Neural cell (in vitro differentiated cells): ENCODE measurements around the gene UGGT1. TPM values are rescaled to one million over a fixed set of nuclear protein-coding genes. Genes with fewer than 3 reads are reported as not detected.

ENCODE experiments used
- H2AFZ ChIP-seq: fragments of 200-600, 300-800 bp; sonication (generic), shearing (Covaris generic); 2 replicates; pipeline ENCODE4 v1.6.0; 2014; ENCODE audit warnings: low read depth, mild to moderate bottlenecking, antibody characterized with exemption, low read length, moderate library complexity
- H3F3A ChIP-seq: fragments of 200-600 bp; shearing (Covaris generic); 2 replicates; pipeline ENCODE4 v1.6.1; 2016; ENCODE audit warnings: mild to moderate bottlenecking, moderate library complexity, mixed read lengths, antibody characterized with exemption, low read length; ENCODE audit not compliant: insufficient read depth, poor library complexity, severe bottlenecking
- H3K27ac ChIP-seq: fragments of 200-600, 300-800 bp; sonication (generic), shearing (Covaris generic); 2 replicates; pipeline ENCODE4 v1.5.1; 2014; ENCODE audit warnings: mild to moderate bottlenecking, low read length, moderate library complexity
- H3K27me3 ChIP-seq: fragments of 300-800, 200-600 bp; sonication (generic), shearing (Covaris generic); 2 replicates; pipeline ENCODE4 v1.6.0; 2014; ENCODE audit warnings: mild to moderate bottlenecking, low read depth, low read length, moderate library complexity; ENCODE audit not compliant: insufficient read depth
- H3K36me3 ChIP-seq: fragments of 300-800, 200-600 bp; sonication (generic), shearing (Covaris generic); 2 replicates; pipeline ENCODE4 v1.5.1; 2014; ENCODE audit warnings: mild to moderate bottlenecking, antibody characterized with exemption, low read length, moderate library complexity; ENCODE audit not compliant: insufficient read depth
- H3K4me2 ChIP-seq: fragments of 300-800, 200-600 bp; sonication (generic), shearing (Covaris generic); 2 replicates; pipeline ENCODE4 v1.6.0; 2014; ENCODE audit warnings: mild to moderate bottlenecking, low read length
- H3K4me3 ChIP-seq: fragments of 300-800, 200-600 bp; sonication (generic), shearing (Covaris generic); 2 replicates; pipeline ENCODE4 v1.5.1; 2014; ENCODE audit warnings: mild to moderate bottlenecking, low read length, moderate library complexity
- H3K79me2 ChIP-seq: fragments of 200-600 bp; shearing (Covaris generic); replicated peaks from 2 replicates; pipeline ENCODE4 v1.6.0; 2014; ENCODE audit warnings: mild to moderate bottlenecking, low read length, moderate library complexity; ENCODE audit not compliant: insufficient read depth
- H3K9ac ChIP-seq: fragments of 300-800, 200-600 bp; sonication (generic), shearing (Covaris generic); 2 replicates; pipeline ENCODE4 v1.6.1; 2016; ENCODE audit warnings: mild to moderate bottlenecking, low read length, mixed read lengths
- H3K9me2 ChIP-seq: fragments of 200-600 bp; shearing (Covaris generic); 2 replicates; pipeline ENCODE4 v1.6.1; 2016; ENCODE audit warnings: mild to moderate bottlenecking, low read length, mixed read lengths; ENCODE audit not compliant: insufficient read depth
- H3K9me3 ChIP-seq: fragments of 200-600, 300-800 bp; sonication (generic), shearing (Covaris generic); 2 replicates; pipeline ENCODE4 v1.6.1; 2016; ENCODE audit warnings: mild to moderate bottlenecking, mixed run types, low read length, moderate library complexity, mixed read lengths
- H4K20me1 ChIP-seq: fragments of 200-600 bp; shearing (Covaris generic); 2 replicates; pipeline ENCODE4 v1.6.1; 2016; ENCODE audit warnings: mild to moderate bottlenecking, mixed run types; ENCODE audit not compliant: insufficient read depth
- CTCF ChIP-seq: fragments of 450-650 bp; IDR thresholded peaks from 2 replicates; pipeline ENCODE4 v1.5.1; 2014; ENCODE audit warnings: antibody characterized with exemption, mild to moderate bottlenecking, moderate library complexity; ENCODE audit not compliant: poor library complexity, severe bottlenecking
- EP300 ChIP-seq: fragments of 450-650 bp; conservative IDR thresholded peaks from 2 replicates; pipeline ENCODE4 v1.6.1; 2014; ENCODE audit warnings: antibody characterized with exemption, mild to moderate bottlenecking, moderate library complexity; ENCODE audit not compliant: poor library complexity, severe bottlenecking
- EZH2 ChIP-seq: fragments of 200-600, 300-800 bp; shearing (Covaris generic), sonication (generic); IDR thresholded peaks from 2 replicates; pipeline ENCODE4 v1.6.1; 2014; ENCODE audit warnings: antibody characterized with exemption, low read length, borderline replicate concordance, mild to moderate bottlenecking; ENCODE audit not compliant: insufficient read depth, poor library complexity, severe bottlenecking
- MXI1 ChIP-seq: fragments of 450-650 bp; conservative IDR thresholded peaks from 2 replicates; pipeline ENCODE4 v1.6.1; 2014; ENCODE audit warnings: antibody characterized with exemption, mild to moderate bottlenecking; ENCODE audit not compliant: poor library complexity, severe bottlenecking
- POLR2AphosphoS5 ChIP-seq: IDR thresholded peaks from 2 replicates; pipeline ENCODE4 v1.6.1; 2012
- RAD21 ChIP-seq: fragments of 450-650 bp; conservative IDR thresholded peaks from 2 replicates; pipeline ENCODE4 v1.6.1; 2014; ENCODE audit warnings: antibody characterized with exemption, mild to moderate bottlenecking, moderate library complexity
- REST ChIP-seq: IDR thresholded peaks from 2 replicates; pipeline ENCODE4 v1.6.1; 2012; ENCODE audit warnings: borderline replicate concordance
- SMC3 ChIP-seq: fragments of 450-650 bp; conservative IDR thresholded peaks from 2 replicates; pipeline ENCODE4 v1.6.1; 2014; ENCODE audit warnings: antibody characterized with exemption, mild to moderate bottlenecking, moderate library complexity; ENCODE audit not compliant: poor library complexity
- TAF1 ChIP-seq: IDR thresholded peaks from 2 replicates; pipeline ENCODE4 v1.6.1; 2012; ENCODE audit warnings: low read depth
- polyA plus RNA-seq: library from polyadenylated mRNA; depleted of rRNA; stranded (reverse); fragments of >200 nt; gene quantifications from 2 replicates; pipeline ENCODE4 v1.2.3, GENCODE V29; 2014

UGGT1 gene
- polyA plus RNA-seq, 1 donor from 2014 or later: 26.3 TPM

GRCh38 chr2:128058114-128058513 is 32.9 kb upstream of the UGGT1 start:
- no peaks in the 10 kb centered on the region for H3K79me2 ChIP-seq
- H3F3A ChIP-seq: no peaks in the 10 kb centered on the region
- H3K9me3 ChIP-seq: no peaks in the 10 kb centered on the region
- H3K4me3 ChIP-seq: no peak overlapping the region
- no peaks in the 10 kb centered on the region for H4K20me1 ChIP-seq
- no peaks in the 10 kb centered on the region for H3K27me3 ChIP-seq
- H3K27ac ChIP-seq: no peak overlapping the region
- no peaks in the 10 kb centered on the region for H3K9me2 ChIP-seq
- no peak for TF ChIP-seq MXI1
- TF ChIP-seq REST: no peak
- no peak for TF ChIP-seq POLR2AphosphoS5
- no peak overlapping the region for H3K9ac ChIP-seq
- H3K4me2 ChIP-seq: no peak overlapping the region
- H3K36me3 ChIP-seq: no peaks in the 10 kb centered on the region
- H2AFZ ChIP-seq: no peak overlapping the region

- H3K4me2 ChIP-seq: no peak overlapping the region
- H3K27ac ChIP-seq: no peak overlapping the region
- H3F3A ChIP-seq: no peaks in the 10 kb centered on the region
- H4K20me1 ChIP-seq: no peaks in the 10 kb centered on the region
- no peaks in the 10 kb centered on the region for H3K36me3 ChIP-seq
- TF ChIP-seq SMC3 (no peak), REST (no peak), EZH2 (no peak), RAD21 (no peak), MXI1 (no peak), POLR2AphosphoS5 (no peak), CTCF (no peak), TAF1 (no peak), EP300 (no peak)
- H3K9me2 ChIP-seq: no peaks in the 10 kb centered on the region
- no peak overlapping the region for H2AFZ ChIP-seq
- H3K9me3 ChIP-seq: no peaks in the 10 kb centered on the region
- H3K79me2 ChIP-seq: no peaks in the 10 kb centered on the region
- no peak overlapping the region for H3K9ac ChIP-seq
- no peaks in the 10 kb centered on the region for H3K27me3 ChIP-seq
- H3K4me3 ChIP-seq: no peak overlapping the region
Measured at GRCh38 chr2:128062571-128062970, 28.4 kb upstream of the UGGT1 start.
